GM15510 (cell line): ENCODE measurements around the gene DCAF10.

Experiments
- POLR2A ChIP-seq: IDR thresholded peaks from 3 replicates; pipeline ENCODE4 v1.6.1; 2011; ENCODE audit warnings: borderline replicate concordance; ENCODE audit not compliant: insufficient read length; ENCODE audit errors: extremely low read depth

Gene DCAF10

DNA sequence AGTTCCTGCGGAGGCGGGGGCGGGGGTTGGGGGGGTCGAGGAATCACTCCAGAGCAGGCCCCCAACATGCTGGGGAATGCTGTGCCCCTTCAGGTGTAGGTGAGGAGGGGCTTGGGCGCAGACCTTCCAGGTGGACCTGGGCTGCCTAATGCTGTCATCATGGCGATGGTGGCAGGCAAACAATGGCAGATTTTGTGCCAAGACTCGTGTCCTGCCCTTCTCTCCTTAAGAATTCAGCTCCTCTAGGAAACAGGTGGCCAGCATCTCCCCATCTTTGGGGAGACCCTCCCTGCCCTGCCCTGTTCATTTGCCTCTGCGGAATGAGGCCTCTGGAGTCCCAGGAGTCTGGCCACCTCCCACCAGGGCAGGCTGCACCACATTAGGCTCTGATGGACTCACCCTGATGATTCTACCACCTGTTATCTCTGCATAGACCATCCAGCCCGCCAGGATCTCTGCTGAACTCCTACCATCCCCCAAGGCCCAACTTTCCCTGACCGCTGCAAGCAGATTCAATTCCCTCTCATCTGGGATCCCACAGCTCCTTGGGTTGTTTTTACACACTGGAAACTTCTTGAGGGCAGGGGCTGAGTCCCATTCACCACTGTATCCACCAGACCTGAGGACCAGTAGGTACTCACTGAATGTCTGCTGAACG lies 114.2 kb downstream of the DCAF10 start:
- no peak for TF ChIP-seq POLR2A

DNA sequence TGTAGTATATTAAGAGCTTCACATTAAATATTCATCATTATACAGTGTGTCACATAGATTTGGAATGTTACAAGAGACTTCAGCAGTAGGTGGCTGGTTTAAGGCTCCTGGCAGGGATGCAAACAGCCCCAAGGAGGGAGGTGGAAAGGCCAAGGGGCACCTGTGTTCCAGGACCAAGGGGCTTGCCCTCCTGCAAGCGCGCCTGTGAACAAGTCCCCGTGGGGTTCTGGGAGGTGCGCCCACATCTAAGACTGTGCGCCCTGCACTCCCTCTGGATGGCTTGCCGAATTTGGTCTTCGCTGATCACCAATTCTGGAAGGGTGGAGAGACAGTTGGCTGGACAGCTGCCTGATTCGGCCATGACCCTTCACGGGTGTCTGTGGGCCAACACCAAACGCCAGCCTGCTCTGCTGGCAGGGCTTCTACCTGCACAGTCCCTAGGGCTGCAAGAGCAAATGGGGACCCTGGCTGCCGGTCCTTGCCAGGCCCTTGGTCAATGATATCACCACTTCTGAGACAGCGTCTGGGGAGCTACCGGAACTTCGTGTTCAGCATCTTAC lies 115.4 kb downstream of the DCAF10 start:
- TF ChIP-seq POLR2A: no peak

DNA sequence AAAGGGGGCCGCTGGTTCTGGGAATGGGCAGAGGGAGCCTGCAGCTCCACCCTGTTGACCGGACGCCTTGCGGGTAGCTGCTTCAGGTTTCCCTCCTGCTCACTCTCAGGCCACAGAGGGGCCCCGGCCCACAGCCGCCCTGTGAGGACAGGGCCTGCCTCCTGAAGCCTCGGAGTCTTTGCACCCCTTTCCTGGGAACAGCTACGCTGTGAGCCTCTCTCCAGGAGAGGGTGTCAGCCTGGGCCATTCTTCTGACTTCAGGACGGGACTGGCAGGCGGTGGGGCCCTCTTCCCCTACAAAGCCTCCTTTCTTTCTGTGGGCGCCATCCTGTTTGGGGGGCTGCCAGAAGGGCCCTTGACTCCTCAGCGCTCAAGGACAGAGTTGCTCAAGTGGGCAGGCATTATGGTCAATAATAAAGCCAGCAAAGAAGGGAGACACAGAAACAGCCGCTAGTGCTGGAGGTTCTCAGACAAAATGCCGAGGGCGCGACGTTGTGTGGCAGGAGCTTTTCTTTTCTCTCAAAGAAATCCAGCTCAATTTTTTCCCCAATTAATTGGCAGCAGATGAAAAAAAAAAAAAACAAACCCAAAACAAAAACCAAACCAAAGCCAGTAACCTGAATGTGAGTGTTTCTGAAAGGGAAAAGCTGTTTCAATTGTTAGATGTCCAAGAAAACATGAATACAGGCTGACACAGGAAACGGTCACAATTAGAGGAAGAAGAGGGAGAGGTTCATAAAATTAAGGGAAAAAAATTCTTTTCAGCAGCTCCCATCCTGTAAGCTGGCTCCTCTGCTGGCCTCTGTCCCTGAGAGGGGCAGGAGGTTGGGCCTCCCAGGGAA lies 116.1 kb downstream of the DCAF10 start:
- TF ChIP-seq POLR2A: no peak
